NOMO-1 (cell line): ENCODE data around the gene ARHGAP22.
"Not testable (repeated sequence)": the region's sequence is repeated elsewhere in the genome, so short reads cannot be mapped to it uniquely, and the experiment has no call there.

Source experiments
- DNase-seq, 2 experiments: peaks; one replicate each; lab custom pipeline; 2025; ENCODE audit not compliant: unreplicated experiment in 2 of 2; lab: John Stamatoyannopoulos, UW

The ARHGAP22 gene, protein sequence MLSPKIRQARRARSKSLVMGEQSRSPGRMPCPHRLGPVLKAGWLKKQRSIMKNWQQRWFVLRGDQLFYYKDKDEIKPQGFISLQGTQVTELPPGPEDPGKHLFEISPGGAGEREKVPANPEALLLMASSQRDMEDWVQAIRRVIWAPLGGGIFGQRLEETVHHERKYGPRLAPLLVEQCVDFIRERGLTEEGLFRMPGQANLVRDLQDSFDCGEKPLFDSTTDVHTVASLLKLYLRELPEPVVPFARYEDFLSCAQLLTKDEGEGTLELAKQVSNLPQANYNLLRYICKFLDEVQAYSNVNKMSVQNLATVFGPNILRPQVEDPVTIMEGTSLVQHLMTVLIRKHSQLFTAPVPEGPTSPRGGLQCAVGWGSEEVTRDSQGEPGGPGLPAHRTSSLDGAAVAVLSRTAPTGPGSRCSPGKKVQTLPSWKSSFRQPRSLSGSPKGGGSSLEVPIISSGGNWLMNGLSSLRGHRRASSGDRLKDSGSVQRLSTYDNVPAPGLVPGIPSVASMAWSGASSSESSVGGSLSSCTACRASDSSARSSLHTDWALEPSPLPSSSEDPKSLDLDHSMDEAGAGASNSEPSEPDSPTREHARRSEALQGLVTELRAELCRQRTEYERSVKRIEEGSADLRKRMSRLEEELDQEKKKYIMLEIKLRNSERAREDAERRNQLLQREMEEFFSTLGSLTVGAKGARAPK

DNA sequence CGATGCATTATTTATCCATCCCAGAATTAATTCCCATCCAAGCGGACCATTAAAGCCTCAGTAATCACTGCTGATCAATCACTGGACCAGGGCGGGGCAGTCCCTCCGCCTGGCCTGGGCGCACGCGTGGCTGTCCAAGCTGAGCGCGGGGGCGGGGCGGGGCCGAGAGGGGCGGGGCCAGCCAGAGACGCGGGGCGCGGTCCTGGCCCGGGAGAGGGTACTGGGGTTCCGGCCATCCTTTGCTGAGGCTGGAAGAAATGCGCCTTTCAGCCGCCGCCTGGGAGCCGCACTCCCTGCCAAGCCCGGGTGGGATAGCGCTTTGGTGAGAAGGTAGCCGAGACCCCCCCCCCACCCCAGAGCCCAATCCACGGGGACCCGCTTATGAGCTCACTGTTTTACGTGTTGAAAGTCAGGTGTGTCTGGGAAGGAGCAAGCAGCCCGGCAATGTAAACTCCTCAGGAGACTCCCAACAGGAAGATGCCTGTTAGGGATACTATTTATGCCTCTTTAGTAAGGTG is at the start of gene ARHGAP22:
Gene ARHGAP22, minus strand, starts transcription at position 83 of the 518 bp plus-strand sequence. CDS start 277 bp downstream, outside the sequence.
- DNase-seq: no peak

DNA sequence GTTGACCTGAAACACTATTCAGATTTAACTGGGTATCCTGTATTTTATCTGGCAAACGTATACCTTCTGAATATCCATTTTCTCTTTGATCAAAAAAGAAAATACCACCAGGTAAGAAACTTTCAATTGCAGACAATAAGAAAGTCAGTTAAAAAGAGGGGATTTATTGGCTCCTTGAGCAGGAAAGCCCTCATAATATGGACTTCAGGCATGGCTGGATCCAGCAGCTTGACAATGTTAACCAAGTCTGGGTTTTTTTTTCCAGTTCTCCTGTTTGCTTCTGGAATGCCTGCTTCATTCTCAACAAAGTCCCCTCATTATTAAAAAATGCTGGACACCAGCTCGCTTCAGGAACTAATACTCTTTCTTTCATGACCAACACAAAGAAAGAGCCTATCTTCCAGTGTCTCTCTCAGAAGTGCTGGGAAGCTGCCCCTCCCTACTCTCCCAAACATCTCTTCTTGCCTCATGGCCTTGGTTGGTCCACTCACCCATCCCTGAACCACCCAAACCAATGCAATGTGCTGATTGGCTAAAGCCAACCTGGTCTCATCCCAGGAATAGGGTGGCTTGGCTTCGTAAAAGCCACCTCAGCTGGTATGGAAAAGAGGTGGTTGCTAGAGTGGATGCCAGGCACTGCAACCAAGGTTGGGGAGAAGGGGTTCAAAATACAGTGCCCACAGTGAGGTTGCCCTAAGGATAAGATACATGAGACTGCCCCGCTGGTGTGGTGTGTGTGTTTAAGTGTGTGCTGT is 49.2 kb upstream of the ARHGAP22 start:
- DNase-seq: no peak

DNA sequence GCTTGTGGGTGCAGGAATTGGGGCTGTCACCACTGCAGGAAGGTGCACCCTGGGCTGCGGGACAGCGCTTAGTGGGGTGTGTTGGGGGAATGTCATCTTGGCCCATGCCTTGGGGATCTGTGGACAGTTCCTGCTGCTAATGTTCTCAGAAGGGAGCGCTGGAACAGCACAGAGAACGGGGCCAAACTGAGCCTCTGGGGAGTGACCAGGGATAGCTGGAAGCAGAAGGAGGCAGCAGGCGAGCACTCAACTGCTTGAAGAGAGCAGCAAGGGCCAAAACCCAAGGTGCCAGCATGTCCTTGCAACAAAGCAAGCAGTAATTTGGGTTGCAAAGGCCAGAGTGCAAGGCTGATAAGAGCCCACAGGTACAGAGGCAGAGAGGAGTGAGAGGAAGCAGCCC is 48.5 kb upstream of the ARHGAP22 start:
- DNase-seq: no peak

DNA sequence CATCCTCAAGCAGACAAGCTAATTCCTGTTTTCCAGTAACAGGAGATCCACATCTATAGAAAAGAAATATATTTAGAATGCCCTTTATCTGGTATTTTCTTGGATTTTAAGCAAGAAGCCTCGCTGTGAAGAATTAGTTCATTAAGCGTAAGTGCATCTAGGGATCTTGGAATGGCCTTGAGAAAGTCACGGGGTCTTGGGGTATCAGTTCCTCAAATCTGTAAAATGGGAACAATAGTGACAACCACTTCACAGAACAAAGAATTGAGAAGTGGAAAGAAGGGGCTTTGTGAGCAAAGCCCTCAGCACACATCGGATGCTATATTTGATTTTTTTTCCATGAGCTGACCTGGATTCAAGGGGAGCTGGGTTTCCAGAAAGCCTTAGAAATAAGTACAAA is 47.5 kb upstream of the ARHGAP22 start:
- DNase-seq: no peak

DNA sequence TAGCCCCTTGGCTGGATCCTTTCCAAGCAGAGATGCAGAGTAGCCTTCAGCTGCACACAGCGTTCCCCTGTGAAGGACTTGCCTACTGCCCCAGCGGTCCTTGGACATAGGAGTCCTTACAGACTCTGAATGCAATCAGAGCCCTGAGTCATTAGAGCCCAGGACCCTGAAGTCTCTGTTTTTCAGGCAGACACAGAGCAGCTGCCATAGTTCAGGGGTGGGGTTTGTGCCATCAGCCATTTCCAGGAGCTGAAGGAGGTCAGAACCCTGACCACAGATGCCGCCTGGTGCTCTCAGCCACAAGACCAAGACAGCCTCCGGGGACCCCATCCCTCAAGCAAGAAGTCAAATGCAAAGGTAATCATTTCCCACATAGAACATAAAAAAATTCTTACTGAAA is 47.0 kb upstream of the ARHGAP22 start:
- no peak for DNase-seq

DNA sequence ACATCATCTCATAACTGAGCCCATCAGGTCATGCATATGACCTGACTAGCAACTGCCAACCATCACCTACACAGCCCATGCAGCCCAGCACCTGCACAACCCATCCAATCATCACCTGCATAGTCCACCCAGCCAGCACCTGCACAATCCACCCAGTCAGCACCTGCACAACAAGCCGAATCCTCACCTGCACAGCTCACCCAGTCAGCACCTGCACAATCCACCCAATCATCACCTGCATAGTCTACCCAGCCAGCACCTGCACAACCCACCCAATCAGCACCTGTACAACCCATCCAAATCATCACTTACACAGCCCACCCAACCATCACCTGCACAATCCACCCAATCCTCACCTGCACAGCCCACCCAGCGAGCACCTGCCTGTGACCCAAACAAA is 46.4 kb upstream of the ARHGAP22 start:
- no peak for DNase-seq

DNA sequence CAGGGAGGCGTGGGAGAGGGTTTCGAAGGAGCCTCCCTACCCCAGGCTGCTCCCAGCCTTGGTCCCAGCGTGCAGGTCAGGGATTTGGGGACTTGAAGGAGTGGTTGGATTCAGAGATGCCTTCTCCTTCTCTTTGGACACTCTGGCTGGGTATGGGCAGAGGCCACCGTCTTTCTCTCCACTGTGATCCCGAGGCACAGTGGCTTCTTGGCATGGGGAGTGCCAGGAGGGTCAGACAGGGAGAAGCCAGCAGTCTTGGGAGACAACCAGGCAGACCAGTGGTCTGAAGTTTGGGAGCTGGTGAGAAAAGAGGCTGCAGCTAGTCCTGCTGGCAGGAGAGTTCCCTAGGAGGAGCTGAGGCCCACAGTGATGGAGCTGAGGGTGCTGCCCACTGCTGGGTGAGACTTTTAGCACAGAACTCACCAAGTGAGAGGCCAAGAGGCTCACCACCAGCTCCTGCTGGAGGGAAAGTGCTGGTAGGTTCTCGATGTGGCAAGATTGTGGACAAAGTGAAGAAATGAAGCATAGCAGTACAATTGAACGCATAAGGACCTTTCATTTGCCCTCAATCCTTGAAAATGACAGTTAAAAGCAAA is 44.6 kb upstream of the ARHGAP22 start:
- DNase-seq: no peak

DNA sequence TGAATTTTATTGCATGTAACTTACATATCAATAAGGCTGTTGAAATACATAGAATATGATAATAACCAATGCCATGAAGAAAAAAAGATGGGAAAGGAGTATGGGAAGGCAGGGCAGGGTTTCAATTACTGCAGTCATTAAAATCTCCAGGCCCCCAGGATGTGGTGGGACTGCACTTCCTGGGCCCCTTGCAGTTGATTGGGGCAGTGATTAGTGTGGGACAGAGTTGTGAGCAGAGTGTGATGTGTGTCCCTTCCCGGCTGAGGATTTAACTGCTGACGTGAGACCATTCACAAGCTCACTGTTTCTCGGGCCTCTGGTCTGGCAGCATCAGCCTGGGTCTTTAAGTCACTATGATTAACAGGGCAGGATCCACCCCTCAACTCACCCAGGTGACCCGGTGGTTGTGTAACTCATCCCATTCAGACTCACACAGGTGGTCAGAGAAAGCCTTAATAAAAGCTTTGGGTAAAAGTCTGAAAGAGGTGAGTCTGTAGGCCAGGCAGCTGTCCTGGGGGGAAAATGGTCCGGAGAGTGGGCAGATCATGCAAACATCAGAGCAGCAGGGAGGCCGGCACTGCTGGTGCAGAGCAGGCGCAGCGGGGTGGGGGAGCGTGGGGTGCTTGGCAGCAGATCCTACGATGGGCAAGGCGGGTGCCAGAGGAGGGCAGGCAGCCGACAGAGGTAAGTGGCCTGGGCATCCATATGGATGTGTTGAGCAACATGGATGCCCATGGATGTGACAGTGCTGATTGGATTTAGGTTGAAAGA is 43.5 kb upstream of the ARHGAP22 start:
- no peak for DNase-seq

DNA sequence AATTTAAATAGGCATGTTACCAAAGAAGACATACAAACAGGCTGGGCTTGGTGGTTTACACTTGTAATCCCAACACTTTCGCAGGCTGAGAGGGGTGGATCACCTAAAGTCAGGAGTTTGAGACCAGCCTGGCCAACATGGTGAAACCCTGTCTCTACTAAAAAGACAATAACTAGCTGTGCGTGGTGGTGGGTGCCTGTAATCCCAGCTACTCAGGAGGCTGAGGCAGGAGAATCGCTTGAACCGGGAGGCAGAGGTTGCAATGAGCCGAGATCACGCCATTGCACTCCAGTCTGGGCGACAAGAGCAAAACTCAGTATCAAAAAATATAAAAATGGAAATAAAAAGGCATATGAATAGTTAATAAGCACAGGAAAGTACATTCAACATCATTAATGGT is 42.2 kb upstream of the ARHGAP22 start:
- not testable (repeated sequence) for DNase-seq

DNA sequence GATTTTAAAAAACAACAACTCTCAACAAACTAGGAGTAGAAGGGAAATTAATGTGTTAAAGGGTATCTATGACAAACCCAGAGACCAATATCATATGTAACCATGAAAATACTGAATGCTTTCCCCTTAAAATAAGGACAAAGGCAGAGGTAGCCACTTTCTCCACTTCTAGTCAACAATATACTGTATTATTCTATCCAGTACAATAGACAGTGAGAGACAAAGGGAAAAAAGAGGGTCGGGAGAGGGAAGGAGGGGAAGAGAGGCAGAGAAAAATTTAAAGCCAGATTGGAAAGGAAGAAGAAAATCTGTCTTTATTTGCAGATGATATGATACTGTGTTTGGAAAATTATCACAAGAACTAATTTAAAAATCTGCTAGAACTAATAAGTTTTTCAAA is 40.7 kb upstream of the ARHGAP22 start:
- DNase-seq: no peak

DNA sequence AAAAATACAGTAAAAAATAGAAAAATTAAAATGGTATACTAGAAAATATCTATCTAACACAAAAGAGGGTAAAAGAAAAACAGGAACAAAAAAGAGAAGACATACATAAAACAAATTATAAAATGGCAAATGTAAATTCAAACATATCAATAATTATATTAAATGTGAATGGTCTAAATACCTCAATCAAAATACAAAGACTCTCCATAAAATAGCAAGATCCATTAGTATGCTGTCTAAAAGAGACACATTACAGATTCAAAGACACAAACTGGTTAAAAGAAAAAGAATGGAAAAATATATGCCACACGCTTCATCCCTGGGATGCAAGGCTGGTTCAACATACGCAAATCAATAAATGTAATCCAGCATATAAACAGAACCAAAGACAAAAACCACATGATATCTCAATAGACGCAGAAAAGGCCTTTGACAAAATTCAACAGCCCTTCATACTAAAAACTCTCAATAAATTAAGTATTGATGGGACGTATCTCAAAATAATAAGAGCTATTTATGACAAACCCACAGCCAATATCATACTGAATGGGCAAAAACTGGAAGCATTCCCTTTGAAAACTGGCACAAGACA is 36.3 kb upstream of the ARHGAP22 start:
- DNase-seq: not testable (repeated sequence)

DNA sequence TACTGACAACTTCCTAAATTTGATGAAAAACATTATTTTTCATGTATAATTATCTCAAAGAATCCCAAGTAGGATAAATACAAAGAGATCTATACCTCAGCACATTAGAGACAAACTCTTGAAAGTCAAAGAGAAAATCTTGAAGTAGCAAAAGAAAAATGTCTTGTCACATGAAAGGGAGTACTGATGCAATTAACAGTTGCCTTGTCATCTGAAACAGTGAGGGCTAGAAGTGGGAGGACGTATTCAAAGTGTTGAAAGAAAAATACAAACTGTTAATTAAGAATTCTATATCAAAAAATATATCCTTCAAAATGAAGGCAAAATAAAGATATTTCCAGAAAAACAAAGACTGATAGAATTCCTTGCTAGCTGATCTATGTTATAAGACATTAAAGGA is 35.5 kb upstream of the ARHGAP22 start:
- DNase-seq: peak in 1 of 2 experiments; percentile 9

DNA sequence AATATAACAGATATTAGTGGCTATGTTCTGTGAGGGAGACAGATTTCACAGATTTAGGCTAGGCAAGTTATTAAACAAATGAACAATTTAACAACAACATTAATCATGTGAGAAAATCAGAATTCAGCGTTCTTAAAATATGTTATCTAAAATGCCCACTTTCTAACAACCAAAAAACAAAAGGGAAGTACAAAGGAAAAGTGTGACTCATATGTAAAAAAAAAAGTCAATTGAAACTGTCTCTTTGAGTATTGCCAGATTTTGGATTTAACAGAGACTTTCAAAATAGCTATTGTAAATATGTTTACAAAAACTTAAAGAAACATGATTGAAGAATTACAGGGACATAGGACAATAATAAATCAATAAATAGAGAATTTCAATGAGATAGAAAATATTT is 34.8 kb upstream of the ARHGAP22 start:
- DNase-seq: peak in 1 of 2 experiments; percentile 52

DNA sequence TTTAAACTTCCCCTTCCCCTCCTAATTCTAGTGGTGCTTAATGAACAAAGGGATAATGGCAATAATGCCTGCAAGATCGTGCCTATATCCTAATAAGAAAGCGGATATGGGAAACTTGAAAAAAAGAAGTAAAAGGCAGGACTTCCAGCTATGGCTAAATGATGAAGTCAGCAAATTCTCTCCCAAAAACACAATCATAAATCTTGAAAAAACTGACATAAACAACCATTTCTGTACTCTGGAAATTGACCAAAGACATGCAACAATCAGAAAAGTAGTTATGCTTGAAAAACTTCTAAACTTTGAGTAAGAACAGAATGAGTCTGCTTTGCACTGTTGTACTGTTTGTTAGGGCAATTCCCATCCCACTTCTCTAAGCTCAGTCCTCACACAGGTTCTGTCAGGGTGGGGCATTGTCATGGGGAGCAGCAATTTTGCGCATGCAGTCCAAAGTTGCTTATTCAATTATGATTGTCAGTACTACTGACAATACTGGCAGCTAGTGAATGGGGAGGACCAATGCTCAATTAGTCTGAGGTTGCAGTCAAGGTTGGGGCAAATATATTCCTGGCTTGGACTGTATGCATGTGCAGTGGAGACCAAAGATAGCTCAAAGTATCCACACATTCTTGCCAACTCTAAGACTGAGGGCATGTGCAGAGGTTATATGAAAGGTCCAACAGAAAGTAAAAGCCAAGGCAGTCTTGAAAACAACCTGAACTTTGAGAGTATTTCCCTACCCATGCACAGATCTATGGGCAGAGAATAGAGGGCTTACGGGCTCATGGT is 34.1 kb upstream of the ARHGAP22 start:
- no peak for DNase-seq

DNA sequence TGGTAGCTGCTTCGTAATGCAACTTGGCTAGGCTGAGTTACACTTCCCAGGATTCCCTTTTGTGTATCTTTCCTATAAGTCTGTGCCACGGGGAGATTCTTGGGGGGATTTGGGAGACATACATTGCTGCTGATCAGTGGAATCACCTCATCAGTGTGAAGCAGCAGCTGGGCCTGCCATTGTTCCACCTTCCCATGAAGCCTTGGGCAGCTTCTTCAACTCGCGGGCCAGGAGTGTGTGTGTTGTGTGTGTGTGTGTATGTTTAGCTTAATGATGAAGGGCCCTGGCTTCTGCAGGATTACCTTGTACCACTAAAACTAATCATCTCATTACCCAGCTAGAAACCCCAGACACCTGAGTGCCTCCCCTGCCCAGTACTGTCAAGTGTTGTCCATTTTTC is 33.3 kb upstream of the ARHGAP22 start:
- DNase-seq: no peak

DNA sequence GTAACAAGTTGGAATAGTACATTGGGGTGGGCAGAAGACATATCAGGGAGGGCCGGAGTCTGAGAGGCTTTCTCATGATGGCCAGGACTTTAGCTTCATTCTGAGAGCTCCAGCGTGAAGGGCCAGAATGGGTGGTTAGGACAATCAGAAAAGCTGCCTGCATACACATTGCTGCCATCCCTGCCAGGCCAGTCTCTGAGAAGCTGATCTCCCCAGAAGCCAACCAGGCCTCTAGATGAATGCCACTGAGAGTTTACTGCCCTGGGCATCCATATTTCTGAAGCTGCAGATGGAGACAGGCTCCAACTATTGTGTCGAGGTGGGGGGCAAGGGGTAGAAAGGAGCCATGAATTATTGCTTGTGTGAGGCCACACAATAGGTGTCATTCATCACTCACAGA is 32.0 kb upstream of the ARHGAP22 start:
- no peak for DNase-seq

DNA sequence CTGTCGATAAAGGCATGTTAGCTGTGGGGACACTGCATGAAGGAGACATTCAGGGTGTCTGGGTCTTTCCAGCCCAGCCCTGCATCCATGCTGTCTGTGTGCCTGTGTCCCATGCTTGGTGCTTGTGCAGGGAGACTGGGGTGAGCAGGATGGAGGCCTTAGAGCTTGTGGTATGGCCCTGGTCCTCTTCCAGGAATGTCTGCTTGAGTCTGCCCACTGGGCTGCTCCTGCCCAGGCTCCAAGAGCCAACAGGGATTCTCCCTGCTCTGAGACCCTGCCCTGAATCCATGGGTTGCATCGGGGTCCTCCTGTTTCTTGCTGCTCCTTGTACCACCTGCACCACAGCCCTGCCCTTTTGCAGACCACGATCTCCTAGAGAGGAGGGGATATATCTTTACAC is 31.4 kb upstream of the ARHGAP22 start:
- no peak for DNase-seq

DNA sequence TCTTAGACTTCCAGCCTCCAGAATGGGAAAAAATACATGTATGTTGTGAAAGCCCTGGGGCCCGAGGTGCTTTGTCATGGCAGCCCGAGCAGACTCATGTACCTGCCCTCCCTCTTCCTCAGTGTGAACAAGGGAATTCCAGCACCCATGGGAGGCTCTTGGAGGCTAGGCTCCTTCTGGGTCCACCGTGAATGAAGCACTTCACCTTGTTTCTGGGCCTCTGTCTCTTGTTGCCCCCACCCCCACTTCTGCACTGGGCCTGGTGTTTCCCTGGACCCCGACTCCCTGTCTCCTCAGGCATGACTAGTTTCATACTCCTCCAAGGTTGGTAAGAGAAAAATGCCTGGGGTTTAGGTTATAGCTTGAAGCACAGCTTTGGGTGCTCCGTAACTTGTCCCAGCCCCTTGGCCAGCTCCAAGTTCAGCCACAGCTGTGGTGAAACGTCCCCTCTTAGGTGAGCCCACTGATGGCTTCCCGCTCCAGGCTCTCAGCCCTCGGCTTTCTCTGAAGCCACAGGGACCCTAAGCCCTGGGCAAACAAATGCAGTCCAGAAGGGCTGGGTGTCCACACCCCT is 30.2 kb upstream of the ARHGAP22 start:
- DNase-seq: no peak
